Astrocyte (in vitro differentiated cells and primary cell): Measurements from ENCODE around the gene SERPINA1. TPM values are rescaled to one million over a fixed set of nuclear protein-coding genes. Genes with fewer than 3 reads are reported as not detected.

ENCODE experiments used
- DNase-seq: peaks from one replicate; pipeline ENCODE4 v3.0.0-alpha.2; 2010; ENCODE audit warnings: low read depth
- FAIRE-seq: peaks from 2 replicates; lab custom pipeline; 2011; peaks lifted over from hg19 to GRCh38; lab: Jason Lieb, UNC
- H2AFZ ChIP-seq: 2 replicates; pipeline ENCODE4 v1.6.0; 2012; ENCODE audit warnings: low read depth, low read length, inconsistent platforms
- H3K27ac ChIP-seq: 2 replicates; pipeline ENCODE4 v1.5.1; 2011; ENCODE audit warnings: low read depth, low read length, inconsistent platforms
- H3K27me3 ChIP-seq: 2 replicates; pipeline ENCODE4 v1.6.0; 2011; ENCODE audit warnings: low read length, inconsistent platforms; ENCODE audit not compliant: insufficient read depth
- H3K36me3 ChIP-seq: 2 replicates; pipeline ENCODE4 v1.5.1; 2011; ENCODE audit warnings: low read length, inconsistent platforms; ENCODE audit not compliant: insufficient read depth
- H3K4me1 ChIP-seq: 2 replicates; pipeline ENCODE4 v1.5.1; 2011; ENCODE audit warnings: low read length, inconsistent platforms; ENCODE audit not compliant: insufficient read depth
- H3K4me2 ChIP-seq: 2 replicates; pipeline ENCODE4 v1.6.0; 2012; ENCODE audit warnings: low read length, inconsistent platforms
- H3K4me3 ChIP-seq: 2 replicates; pipeline ENCODE4 v1.5.1; 2011; ENCODE audit warnings: low read depth, mild to moderate bottlenecking, low read length, inconsistent platforms; ENCODE audit not compliant: insufficient read depth
- H3K79me2 ChIP-seq: 2 replicates; pipeline ENCODE4 v1.6.0; 2012; ENCODE audit warnings: mild to moderate bottlenecking, low read length, inconsistent platforms; ENCODE audit not compliant: insufficient read depth
- H3K9ac ChIP-seq: 2 replicates; pipeline ENCODE4 v1.6.0; 2012; ENCODE audit warnings: mild to moderate bottlenecking, low read length, inconsistent platforms
- H3K9me3 ChIP-seq: 2 replicates; pipeline ENCODE4 v1.5.1; 2012; ENCODE audit warnings: low read depth, mild to moderate bottlenecking, low read length, inconsistent platforms; ENCODE audit not compliant: insufficient read depth
- H4K20me1 ChIP-seq: 2 replicates; pipeline ENCODE4 v1.6.0; 2012; ENCODE audit warnings: low read length, inconsistent platforms; ENCODE audit not compliant: insufficient read depth
- H3K27ac Mint-ChIP-seq: one replicate; pipeline ENCODE4 v1.8.0; 2021; ENCODE audit warnings: mild to moderate bottlenecking, mixed read lengths; ENCODE audit not compliant: unreplicated experiment
- H3K27me3 Mint-ChIP-seq: one replicate; pipeline ENCODE4 v1.8.0; 2021; ENCODE audit warnings: low read depth, mixed read lengths; ENCODE audit not compliant: unreplicated experiment
- H3K36me3 Mint-ChIP-seq: one replicate; pipeline ENCODE4 v1.8.0; 2021; ENCODE audit warnings: low read depth, mixed read lengths; ENCODE audit not compliant: unreplicated experiment
- H3K4me1 Mint-ChIP-seq: one replicate; pipeline ENCODE4 v1.8.0; 2021; ENCODE audit warnings: low read depth, mixed read lengths; ENCODE audit not compliant: unreplicated experiment
- H3K4me3 Mint-ChIP-seq: one replicate; pipeline ENCODE4 v1.8.0; 2021; ENCODE audit warnings: mild to moderate bottlenecking, moderate library complexity, mixed read lengths; ENCODE audit not compliant: unreplicated experiment
- H3K9me3 Mint-ChIP-seq: one replicate; pipeline ENCODE4 v1.8.0; 2021; ENCODE audit warnings: mild to moderate bottlenecking, mixed read lengths; ENCODE audit not compliant: unreplicated experiment
- EZH2 ChIP-seq: IDR thresholded peaks from 2 replicates; pipeline ENCODE4 v1.6.1; 2012; ENCODE audit warnings: mild to moderate bottlenecking, low read length, inconsistent platforms; ENCODE audit not compliant: insufficient read depth
- total RNA-seq: library from RNA; stranded (reverse); gene quantifications from 2 replicates; pipeline ENCODE4 v1.2.1, GENCODE V29; 2021
- TF ChIP-seq, protein P1 (sequence below): IDR thresholded peaks from 2 replicates; pipeline ENCODE4 v1.5.1; 2011; ENCODE audit warnings: low read depth, mild to moderate bottlenecking, inconsistent platforms, low read length, moderate library complexity; ENCODE audit not compliant: insufficient read depth

SERPINA1 gene
- total RNA-seq, 1 donor from 2014 or later: 0.98 TPM

- no peak overlapping the region for H3K27ac ChIP-seq
- Mint-ChIP-seq H3K9me3 (no peaks in the 10 kb centered on the region), H3K36me3 (no peaks in the 10 kb centered on the region), H3K27me3 (peaks cover 15% of the 10 kb centered on the region), H3K27ac (no peak overlapping the region), H3K4me1 (peaks cover 10% of the 10 kb centered on the region), H3K4me3 (no peak overlapping the region)
- H4K20me1 ChIP-seq: no peaks in the 10 kb centered on the region
- no peak overlapping the region for H3K4me3 ChIP-seq
- no peaks in the 10 kb centered on the region for H3K27me3 ChIP-seq
- no peak overlapping the region for H3K9ac ChIP-seq
- FAIRE-seq: no peak
- peak overlapping the region; percentile 3 for H3K4me2 ChIP-seq
- H3K36me3 ChIP-seq: no peaks in the 10 kb centered on the region
- DNase-seq: no peak
- no peaks in the 10 kb centered on the region for H3K79me2 ChIP-seq
- no peaks in the 10 kb centered on the region for H3K9me3 ChIP-seq
- no peak overlapping the region for H2AFZ ChIP-seq
- H3K4me1 ChIP-seq: peaks cover 19% of the 10 kb centered on the region
- no peak for TF ChIP-seq EZH2
- TF ChIP-seq, protein P1, sequence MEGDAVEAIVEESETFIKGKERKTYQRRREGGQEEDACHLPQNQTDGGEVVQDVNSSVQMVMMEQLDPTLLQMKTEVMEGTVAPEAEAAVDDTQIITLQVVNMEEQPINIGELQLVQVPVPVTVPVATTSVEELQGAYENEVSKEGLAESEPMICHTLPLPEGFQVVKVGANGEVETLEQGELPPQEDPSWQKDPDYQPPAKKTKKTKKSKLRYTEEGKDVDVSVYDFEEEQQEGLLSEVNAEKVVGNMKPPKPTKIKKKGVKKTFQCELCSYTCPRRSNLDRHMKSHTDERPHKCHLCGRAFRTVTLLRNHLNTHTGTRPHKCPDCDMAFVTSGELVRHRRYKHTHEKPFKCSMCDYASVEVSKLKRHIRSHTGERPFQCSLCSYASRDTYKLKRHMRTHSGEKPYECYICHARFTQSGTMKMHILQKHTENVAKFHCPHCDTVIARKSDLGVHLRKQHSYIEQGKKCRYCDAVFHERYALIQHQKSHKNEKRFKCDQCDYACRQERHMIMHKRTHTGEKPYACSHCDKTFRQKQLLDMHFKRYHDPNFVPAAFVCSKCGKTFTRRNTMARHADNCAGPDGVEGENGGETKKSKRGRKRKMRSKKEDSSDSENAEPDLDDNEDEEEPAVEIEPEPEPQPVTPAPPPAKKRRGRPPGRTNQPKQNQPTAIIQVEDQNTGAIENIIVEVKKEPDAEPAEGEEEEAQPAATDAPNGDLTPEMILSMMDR: no peak
Observed at GRCh38 chr14:94388027-94388383, 397 bp downstream of the SERPINA1 start.

DNA sequence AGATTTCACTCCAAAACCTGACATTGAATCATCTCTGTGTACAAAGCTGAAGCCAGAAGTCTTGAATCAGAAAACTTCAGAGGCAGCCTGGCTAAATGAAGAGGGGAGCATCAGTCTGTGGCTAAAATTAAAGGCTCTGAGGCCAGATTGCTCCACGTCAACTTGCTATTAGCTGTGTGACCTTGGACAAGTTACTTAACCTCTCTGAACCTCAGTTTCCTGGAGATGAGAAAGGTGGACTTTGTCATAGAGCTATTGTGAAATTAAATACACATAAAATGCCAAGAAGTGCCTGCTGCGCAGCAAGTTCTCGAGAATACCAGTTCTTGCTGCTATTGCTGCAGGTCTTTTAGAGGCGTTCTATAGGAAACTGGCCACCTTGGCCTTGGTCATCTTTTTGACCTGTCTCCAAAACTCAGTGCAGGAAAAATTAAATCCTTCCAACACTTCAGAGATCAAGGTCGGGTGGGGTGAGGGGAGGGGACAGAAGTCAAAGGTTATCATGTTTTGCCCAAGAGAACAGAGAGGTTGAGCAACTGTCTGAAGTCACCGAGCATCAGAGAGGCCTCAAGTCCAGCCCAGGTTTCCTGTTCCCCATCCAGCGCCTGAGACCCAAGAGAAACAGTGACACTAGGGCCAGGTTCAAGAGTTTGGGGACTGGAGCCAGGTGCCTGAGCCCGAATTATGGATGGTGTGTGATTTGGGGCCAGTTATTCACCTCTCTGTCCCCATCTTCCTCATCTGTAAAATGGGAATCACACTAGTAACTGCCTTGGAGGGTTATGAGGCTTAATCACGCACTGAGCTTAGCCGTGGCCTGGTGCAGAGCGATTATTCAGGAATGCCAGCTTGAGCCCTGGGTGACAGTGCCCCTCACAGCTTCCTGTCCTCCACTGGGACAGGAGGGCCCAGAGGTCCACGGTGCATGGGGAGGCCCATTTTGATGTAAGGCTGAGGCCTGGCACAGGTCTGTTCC, 1.1 kb downstream of the SERPINA1 start:
- Histone ChIP-seq H3K4me3 (no peak overlapping the region), H3K4me2 (no peak overlapping the region), H3K9ac (no peak overlapping the region), H3K9me3 (no peaks in the 10 kb centered on the region), H3K79me2 (no peaks in the 10 kb centered on the region), H3K36me3 (no peaks in the 10 kb centered on the region), H2AFZ (no peak overlapping the region), H3K27ac (no peak overlapping the region), H3K4me1 (peaks cover 19% of the 10 kb centered on the region), H3K27me3 (no peaks in the 10 kb centered on the region), H4K20me1 (no peaks in the 10 kb centered on the region)
- Mint-ChIP-seq H3K27me3 (peaks cover 17% of the 10 kb centered on the region), H3K4me1 (peaks cover 6% of the 10 kb centered on the region), H3K4me3 (no peak overlapping the region), H3K9me3 (no peaks in the 10 kb centered on the region), H3K36me3 (no peaks in the 10 kb centered on the region), H3K27ac (no peak overlapping the region)
- TF ChIP-seq, protein P1: no peak
- no peak for TF ChIP-seq EZH2
- DNase-seq: no peak
- FAIRE-seq: no peak
